GM23338 (cell line): ENCODE measurements around the gene STAT4. TPM values are rescaled to one million over a fixed set of nuclear protein-coding genes. Genes with fewer than 3 reads are reported as not detected.

Experiments used
- ATAC-seq: fragments of 200-7000 bp; cut with Tn5 transposase; 3 replicates; pipeline ENCODE4 v1.9.1; 2020
- DNase-seq: peaks from one replicate; pipeline ENCODE4 v3.0.0-alpha.2; 2015; ENCODE audit warnings: low spot score
- H2AFZ ChIP-seq: fragments of 200-600 bp; sonication (generic); 2 replicates; pipeline ENCODE4 v1.8.0; 2016; ENCODE audit warnings: antibody characterized with exemption, mild to moderate bottlenecking, moderate library complexity
- H3F3A ChIP-seq: fragments of 200-600 bp; sonication (generic); replicated peaks from 2 replicates; pipeline ENCODE4 v1.8.0; 2017; ENCODE audit warnings: antibody characterized with exemption, mixed run types, low read depth
- H3K27ac ChIP-seq: fragments of 200-600 bp; sonication (generic); 2 replicates; pipeline ENCODE4 v1.6.1; 2016; ENCODE audit warnings: low read depth
- H3K27me3 ChIP-seq: fragments of 200-600 bp; sonication (generic); 2 replicates; pipeline ENCODE4 v1.8.0; 2016; ENCODE audit warnings: mild to moderate bottlenecking, mixed run types, moderate library complexity; ENCODE audit not compliant: insufficient read depth
- H3K36me3 ChIP-seq: fragments of 200-600 bp; sonication (generic); 2 replicates; pipeline ENCODE4 v1.8.0; 2016; ENCODE audit warnings: mild to moderate bottlenecking; ENCODE audit not compliant: insufficient read depth
- H3K4me1 ChIP-seq: fragments of 200-600 bp; sonication (generic); 2 replicates; pipeline ENCODE4 v1.8.0; 2016; ENCODE audit warnings: mild to moderate bottlenecking, moderate library complexity; ENCODE audit not compliant: insufficient read depth
- H3K4me2 ChIP-seq: fragments of 200-600 bp; sonication (generic); 2 replicates; pipeline ENCODE4 v1.7.1; 2017; ENCODE audit warnings: mixed run types
- H3K4me3 ChIP-seq: fragments of 200-600 bp; sonication (generic); 2 replicates; pipeline ENCODE4 v1.6.1; 2016; ENCODE audit warnings: mixed run types
- H3K79me2 ChIP-seq: fragments of 200-600 bp; sonication (generic); replicated peaks from 2 replicates; pipeline ENCODE4 v1.8.0; 2017; ENCODE audit warnings: mild to moderate bottlenecking; ENCODE audit not compliant: insufficient read depth
- H3K9me2 ChIP-seq: fragments of 200-600 bp; sonication (generic); 2 replicates; pipeline ENCODE4 v1.8.0; 2017; ENCODE audit not compliant: insufficient read depth
- H4K20me1 ChIP-seq: fragments of 200-600 bp; sonication (generic); replicated peaks from 2 replicates; pipeline ENCODE4 v1.8.0; 2017; ENCODE audit warnings: mild to moderate bottlenecking; ENCODE audit not compliant: insufficient read depth
- H3K27ac Mint-ChIP-seq: 2 replicates; pipeline ENCODE4 v1.8.0; 2020; ENCODE audit warnings: inconsistent platforms, mild to moderate bottlenecking, moderate library complexity, mixed read lengths
- H3K27me3 Mint-ChIP-seq: 3 replicates; pipeline ENCODE4 v1.8.0; 2022; ENCODE audit warnings: low read depth, mild to moderate bottlenecking, moderate library complexity, mixed read lengths, inconsistent platforms; ENCODE audit not compliant: insufficient read depth, poor library complexity
- H3K36me3 Mint-ChIP-seq: 3 replicates; pipeline ENCODE4 v1.8.0; 2021; ENCODE audit warnings: low read depth, mild to moderate bottlenecking, inconsistent platforms, moderate library complexity, mixed read lengths
- H3K4me1 Mint-ChIP-seq: 3 replicates; pipeline ENCODE4 v1.8.0; 2020; ENCODE audit warnings: mild to moderate bottlenecking, inconsistent platforms, mixed read lengths
- H3K4me3 Mint-ChIP-seq: 3 replicates; pipeline ENCODE4 v1.8.0; 2021; ENCODE audit warnings: moderate library complexity, mild to moderate bottlenecking, inconsistent platforms, mixed read lengths
- H3K9me3 Mint-ChIP-seq: 3 replicates; pipeline ENCODE4 v1.8.0; 2020; ENCODE audit warnings: moderate library complexity, mild to moderate bottlenecking, inconsistent platforms, mixed read lengths
- CREB1 ChIP-seq: fragments of 250-450 bp; sonication (Bioruptor Pico); IDR thresholded peaks from 2 replicates; pipeline ENCODE4 v1.5.0; 2020; ENCODE audit warnings: low read depth, mild to moderate bottlenecking, moderate library complexity
- CTCF ChIP-seq, 2 experiments: fragments of 200-600 bp in 1 of 2; sonication (generic) in 1 of 2; conservative IDR thresholded peaks; 2 replicates each; pipeline versions ENCODE4 v1.5.1 to v1.6.1; 2016 to 2017; ENCODE audit warnings: antibody characterized with exemption in 2 of 2, low read depth in 2 of 2, mild to moderate bottlenecking in 2 of 2, moderate library complexity in 1 of 2
- ETS1 ChIP-seq: IDR thresholded peaks from 2 replicates; pipeline ENCODE4 v1.6.1; 2016; ENCODE audit warnings: antibody characterized with exemption
- EZH2 ChIP-seq: fragments of 200-600 bp; sonication (generic); IDR thresholded peaks from one replicate; pipeline ENCODE4 v1.8.0; 2017; ENCODE audit warnings: antibody characterized with exemption, mild to moderate bottlenecking, low read depth; ENCODE audit not compliant: unreplicated experiment
- EZH2phosphoT487 ChIP-seq: fragments of 200-600 bp; sonication (generic); IDR thresholded peaks from one replicate; pipeline ENCODE4 v1.8.1; 2018; ENCODE audit warnings: antibody characterized with exemption; ENCODE audit not compliant: unreplicated experiment
- JUNB ChIP-seq: IDR thresholded peaks from one replicate; pipeline ENCODE4 v1.6.1; 2016; ENCODE audit warnings: antibody characterized with exemption; ENCODE audit not compliant: unreplicated experiment
- NANOG ChIP-seq: IDR thresholded peaks from 2 replicates; pipeline ENCODE4 v1.6.1; 2016; ENCODE audit warnings: antibody characterized with exemption, borderline replicate concordance
- POLR2AphosphoS5 ChIP-seq: IDR thresholded peaks from 2 replicates; pipeline ENCODE4 v1.6.1; 2016; ENCODE audit warnings: antibody characterized with exemption, low read depth
- REST ChIP-seq: IDR thresholded peaks from one replicate; pipeline ENCODE4 v1.6.1; 2018; ENCODE audit warnings: antibody characterized with exemption; ENCODE audit not compliant: unreplicated experiment
- STAT1 ChIP-seq: IDR thresholded peaks from one replicate; pipeline ENCODE4 v1.6.1; 2016; ENCODE audit warnings: antibody characterized with exemption; ENCODE audit not compliant: unreplicated experiment
- ZNF114 ChIP-seq: fragments of 250-450 bp; sonication (Bioruptor Pico); IDR thresholded peaks from 2 replicates; pipeline ENCODE4 v1.5.0; 2020; ENCODE audit warnings: mild to moderate bottlenecking, moderate library complexity
- ZNF331 ChIP-seq: fragments of 250-450 bp; sonication (Bioruptor Pico); IDR thresholded peaks from 2 replicates; pipeline ENCODE4 v1.5.0; 2020; ENCODE audit warnings: low read depth, mild to moderate bottlenecking, moderate library complexity
- ZNF462 ChIP-seq: fragments of 250-450 bp; sonication (Bioruptor Pico); IDR thresholded peaks from 2 replicates; pipeline ENCODE4 v1.5.0; 2020; ENCODE audit warnings: mild to moderate bottlenecking, moderate library complexity
- polyA plus RNA-seq: library from polyadenylated mRNA; unstranded; fragments of >200 nt; fragmentation: Nextera tagmentation; extraction: Ambion mirVana; gene quantifications from 2 replicates; pipeline ENCODE4 v1.2.1, GENCODE V29; 2016
- total RNA-seq: library from RNA; depleted of rRNA; stranded (reverse); fragments of >200 nt; shearing (Covaris generic); gene quantifications from 2 replicates; pipeline ENCODE4 v1.2.3, GENCODE V29; 2014

STAT4 gene
- total and polyA plus RNA-seq, 2 experiments from 2014 or later = 0.52 to 0.86 TPM

- no peaks in the 10 kb centered on the region for H3K27me3 ChIP-seq
- no peaks in the 10 kb centered on the region for H3F3A ChIP-seq
- no peak overlapping the region for H3K4me2 ChIP-seq
- DNase-seq = no peak
- Mint-ChIP-seq H3K4me3 (no peak overlapping the region), H3K4me1 (peaks cover 11% of the 10 kb centered on the region; the same call in 2 of the 3 replicates), H3K36me3 (no peaks in the 10 kb centered on the region), H3K27me3 (peaks cover 3% of the 10 kb centered on the region), H3K9me3 (no peaks in the 10 kb centered on the region), H3K27ac (no peak overlapping the region)
- 0 out of 2 replicates have a peak, but pooled peaks cover 4% of the 10 kb centered on the region for H3K4me1 ChIP-seq
- H2AFZ ChIP-seq = no peak overlapping the region
- no peak overlapping the region for H3K27ac ChIP-seq
- H3K9me2 ChIP-seq = peaks cover 16% of the 10 kb centered on the region; the same call in 1 of the 2 replicates
- H3K79me2 ChIP-seq = no peaks in the 10 kb centered on the region
- H4K20me1 ChIP-seq = no peaks in the 10 kb centered on the region
- TF ChIP-seq STAT1 (no peak), CTCF (conservative IDR thresholded peaks at IDR 0.05; ENCODE audit: low read depth in 2 of 2) (no peak), ZNF331 (CRISPR knock-in tag) (no peak), ZNF462 (CRISPR knock-in tag) (no peak), CREB1 (CRISPR knock-in tag) (no peak), NANOG (no peak), REST (no peak), ETS1 (no peak), ZNF114 (no peak), POLR2AphosphoS5 (no peak), EZH2 (no peak), JUNB (no peak), EZH2phosphoT487 (no peak)
- H3K36me3 ChIP-seq = no peaks in the 10 kb centered on the region
- no peak overlapping the region for H3K4me3 ChIP-seq
- ATAC-seq = no peak
Measured at GRCh38 chr2:191048073-191048472, 102.7 kb downstream of the STAT4 start.
